MCF 10A (cell line): ENCODE measurements around the gene STEAP3. TPM values are rescaled to one million over a fixed set of nuclear protein-coding genes. Genes with fewer than 3 reads are reported as not detected.

Experiments
- BruUV-seq: library from RNA; stranded (reverse); fragments of 400-500 nt; replicated peaks from 2 replicates; lab custom pipeline; 2021; lab: Mats Ljungman, UMichigan
- CTCF ChIA-PET: fragments of 300-600 bp; sonication (Branson Sonifier 250); formaldehyde crosslinking; extraction: SDS; loops from one replicate; lab custom pipeline; 2021; ENCODE audit warnings: antibody characterized with exemption, inconsistent platforms; lab: Yijun Ruan, JAX
- POLR2A ChIA-PET: fragments of 300-600, 350-650 bp; sonication (Branson Sonifier 250); formaldehyde crosslinking; extraction: SDS; loops from one replicate; lab custom pipeline; 2020; ENCODE audit warnings: antibody characterized with exemption, inconsistent platforms; lab: Yijun Ruan, JAX
- DNase-seq: peaks from one replicate; pipeline ENCODE4 v3.0.0-alpha.2; 2018; ENCODE audit not compliant: unreplicated experiment
- H3K27ac Mint-ChIP-seq: one replicate; pipeline ENCODE4 v1.8.0; 2022; ENCODE audit warnings: mild to moderate bottlenecking, low read depth, mixed read lengths; ENCODE audit not compliant: unreplicated experiment
- H3K27me3 Mint-ChIP-seq: one replicate; pipeline ENCODE4 v1.8.0; 2022; ENCODE audit warnings: mixed read lengths; ENCODE audit not compliant: insufficient read depth, unreplicated experiment
- H3K36me3 Mint-ChIP-seq: one replicate; pipeline ENCODE4 v1.8.0; 2022; ENCODE audit warnings: mild to moderate bottlenecking, moderate library complexity, mixed read lengths; ENCODE audit not compliant: insufficient read depth, unreplicated experiment
- H3K4me1 Mint-ChIP-seq: one replicate; pipeline ENCODE4 v1.8.0; 2022; ENCODE audit warnings: mixed read lengths; ENCODE audit not compliant: insufficient read depth, unreplicated experiment
- H3K4me3 Mint-ChIP-seq: one replicate; pipeline ENCODE4 v1.8.0; 2022; ENCODE audit warnings: mild to moderate bottlenecking, moderate library complexity, mixed read lengths; ENCODE audit not compliant: unreplicated experiment
- H3K9me3 Mint-ChIP-seq: one replicate; pipeline ENCODE4 v1.8.0; 2022; ENCODE audit warnings: mixed read lengths; ENCODE audit not compliant: unreplicated experiment
- intact Hi-C: fragments of 100-400 bp; cut with micrococcal nuclease; formaldehyde crosslinking; loops from 2 replicates; pipeline ENCODE4 v1.14.1; 2022
- total RNA-seq: library from RNA; stranded (reverse); gene quantifications from 2 replicates; pipeline ENCODE4 v1.2.3, GENCODE V29; 2022
- TF ChIP-seq, protein P1 (sequence below): fragments of 200-600 bp; IDR thresholded peaks from one replicate; pipeline ENCODE4 v1.8.0; 2022; ENCODE audit warnings: antibody characterized with exemption, mild to moderate bottlenecking; ENCODE audit not compliant: unreplicated experiment

The STEAP3 gene
- total RNA-seq, 1 experiment from 2014 or later = 25.0 TPM

- POLR2A ChIA-PET = interaction anchor here (1.0 kb wide), 1 partner anchor 9 kb away, joined by 3 read pairs; no protein-coding TSS in a partner anchor
- Mint-ChIP-seq H3K4me3 (no peak overlapping the region), H3K27ac (no peak overlapping the region), H3K9me3 (no peaks in the 10 kb centered on the region), H3K27me3 (no peaks in the 10 kb centered on the region), H3K36me3 (no peaks in the 10 kb centered on the region), H3K4me1 (no peaks in the 10 kb centered on the region)
- DNase-seq = no peak
- TF ChIP-seq, protein P1, sequence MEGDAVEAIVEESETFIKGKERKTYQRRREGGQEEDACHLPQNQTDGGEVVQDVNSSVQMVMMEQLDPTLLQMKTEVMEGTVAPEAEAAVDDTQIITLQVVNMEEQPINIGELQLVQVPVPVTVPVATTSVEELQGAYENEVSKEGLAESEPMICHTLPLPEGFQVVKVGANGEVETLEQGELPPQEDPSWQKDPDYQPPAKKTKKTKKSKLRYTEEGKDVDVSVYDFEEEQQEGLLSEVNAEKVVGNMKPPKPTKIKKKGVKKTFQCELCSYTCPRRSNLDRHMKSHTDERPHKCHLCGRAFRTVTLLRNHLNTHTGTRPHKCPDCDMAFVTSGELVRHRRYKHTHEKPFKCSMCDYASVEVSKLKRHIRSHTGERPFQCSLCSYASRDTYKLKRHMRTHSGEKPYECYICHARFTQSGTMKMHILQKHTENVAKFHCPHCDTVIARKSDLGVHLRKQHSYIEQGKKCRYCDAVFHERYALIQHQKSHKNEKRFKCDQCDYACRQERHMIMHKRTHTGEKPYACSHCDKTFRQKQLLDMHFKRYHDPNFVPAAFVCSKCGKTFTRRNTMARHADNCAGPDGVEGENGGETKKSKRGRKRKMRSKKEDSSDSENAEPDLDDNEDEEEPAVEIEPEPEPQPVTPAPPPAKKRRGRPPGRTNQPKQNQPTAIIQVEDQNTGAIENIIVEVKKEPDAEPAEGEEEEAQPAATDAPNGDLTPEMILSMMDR = no peak
- BruUV-seq = no TSS peak
- intact Hi-C loops = no loop called here
- CTCF ChIA-PET = interaction anchor here (0.6 to 1.1 kb wide), 2 partner anchors 12 to 425 kb away, joined by 3 read pairs; no protein-coding TSS in a partner anchor
Observed at GRCh38 chr2:119306196-119306590, 82.6 kb downstream of the STEAP3 start.

DNA sequence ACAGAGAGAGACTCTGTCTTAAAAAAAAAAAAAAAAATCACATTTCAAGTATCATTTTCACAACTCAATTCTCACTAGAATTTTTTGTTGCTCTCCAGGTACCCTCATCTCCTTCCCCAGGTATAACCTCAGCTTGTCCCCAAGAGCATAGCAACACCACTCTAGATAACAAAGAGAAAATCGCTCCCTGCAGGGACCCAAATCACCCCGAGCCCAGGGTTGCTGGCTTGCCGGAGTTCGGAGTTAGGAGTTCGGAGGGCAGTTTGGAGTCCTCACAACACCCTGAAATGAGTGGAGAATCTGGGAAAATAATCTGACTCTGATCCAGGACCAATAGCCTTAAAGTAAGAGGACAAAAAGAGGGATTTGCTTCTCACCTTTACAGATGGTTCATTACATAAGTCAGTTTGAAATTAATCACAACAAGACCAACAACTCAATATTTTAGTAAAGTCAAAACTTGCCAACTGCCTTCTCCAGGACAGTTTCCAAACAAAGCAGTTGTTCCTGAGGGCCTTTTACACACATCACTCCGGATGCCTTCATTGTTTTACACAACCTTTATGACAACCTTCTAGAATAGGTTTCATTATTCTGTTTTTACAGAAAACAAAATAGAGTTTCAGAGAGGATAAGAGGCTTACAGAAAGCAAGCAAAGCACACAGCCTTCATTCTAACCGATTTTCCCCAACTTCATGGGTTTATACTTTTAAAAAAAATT, 83.9 kb downstream of the STEAP3 start:
- no peaks in the 10 kb centered on the region for H3K4me1 Mint-ChIP-seq
- H3K27me3 Mint-ChIP-seq = no peaks in the 10 kb centered on the region
- no peaks in the 10 kb centered on the region for H3K9me3 Mint-ChIP-seq
- H3K4me3 Mint-ChIP-seq = no peak overlapping the region
- no peak for DNase-seq
- ChIA-PET CTCF (interaction anchor here (0.9 to 2.4 kb wide), 2 partner anchors 426 to 429 kb away, joined by 3 to 15 read pairs; no protein-coding TSS in a partner anchor), POLR2A (no interaction called here)
- TF ChIP-seq, protein P1 = no peak
- BruUV-seq = no TSS peak
- no peak overlapping the region for H3K27ac Mint-ChIP-seq
- no peaks in the 10 kb centered on the region for H3K36me3 Mint-ChIP-seq
- intact Hi-C loops = loop anchor here (2.0 kb wide), 1 partner anchor 425 kb away; no protein-coding TSS in a partner anchor

- no TSS peak for BruUV-seq
- ChIA-PET POLR2A (no interaction called here), CTCF (interaction anchor here (0.5 to 2.4 kb wide), 5 partner anchors 8 to 428 kb away, joined by 3 to 15 read pairs (median 3); no protein-coding TSS in a partner anchor)
- TF ChIP-seq, protein P1 = no peak
- no peaks in the 10 kb centered on the region for H3K9me3 Mint-ChIP-seq
- H3K4me1 Mint-ChIP-seq = no peaks in the 10 kb centered on the region
- H3K4me3 Mint-ChIP-seq = no peak overlapping the region
- intact Hi-C loops = loop anchor here (2.0 kb wide), 1 partner anchor 426 kb away; no protein-coding TSS in a partner anchor
- no peaks in the 10 kb centered on the region for H3K36me3 Mint-ChIP-seq
- no peak for DNase-seq
- no peaks in the 10 kb centered on the region for H3K27me3 Mint-ChIP-seq
- no peak overlapping the region for H3K27ac Mint-ChIP-seq
Observed at GRCh38 chr2:119308793-119309330, 85.2 kb downstream of the STEAP3 start.

- no peak overlapping the region for H3K27ac Mint-ChIP-seq
- intact Hi-C loops = no loop called here
- H3K9me3 Mint-ChIP-seq = peaks cover 4% of the 10 kb centered on the region
- no peaks in the 10 kb centered on the region for H3K27me3 Mint-ChIP-seq
- DNase-seq = no peak
- H3K4me3 Mint-ChIP-seq = no peak overlapping the region
- H3K36me3 Mint-ChIP-seq = no peaks in the 10 kb centered on the region
- CTCF ChIA-PET = interaction anchor here (0.5 to 2.7 kb wide), 10 partner anchors 11 to 916 kb away, joined by 3 to 17 read pairs (median 3); no protein-coding TSS in a partner anchor
- TF ChIP-seq, protein P1 = no peak
- no TSS peak for BruUV-seq
- no peaks in the 10 kb centered on the region for H3K4me1 Mint-ChIP-seq
- POLR2A ChIA-PET = interaction anchor here (0.9 kb wide), 1 partner anchor 430 kb away, joined by 3 read pairs; no protein-coding TSS in a partner anchor
Observed at GRCh38 chr2:119311371-119311770, 87.7 kb downstream of the STEAP3 start.
